ENCODE results near the gene C1orf167.

Gene C1orf167

DNA sequence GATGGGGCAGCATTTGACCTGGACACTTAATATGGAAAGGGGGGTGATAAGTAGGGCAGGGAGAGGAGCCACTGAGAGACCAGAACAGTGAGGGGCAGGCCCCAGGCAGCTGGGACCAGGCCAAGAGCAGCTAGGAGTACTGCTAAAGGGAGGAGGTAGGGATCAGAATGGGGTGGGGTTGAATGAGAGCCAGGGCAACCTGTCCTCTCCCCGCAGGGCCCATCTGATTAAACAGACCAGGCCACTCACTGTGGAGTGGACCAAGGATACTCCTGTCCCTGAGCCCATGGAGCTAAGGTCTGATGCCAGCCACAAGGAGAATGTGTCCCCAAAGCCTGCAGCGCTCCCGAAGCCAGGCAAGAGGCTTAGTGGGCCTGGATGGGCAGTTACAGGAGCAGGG is 2.1 kb downstream of the C1orf167 start:
- DNase-seq (ENCODE audit: extremely low read depth in 1 of 2, low read depth in 1 of 2), result no peak

DNA sequence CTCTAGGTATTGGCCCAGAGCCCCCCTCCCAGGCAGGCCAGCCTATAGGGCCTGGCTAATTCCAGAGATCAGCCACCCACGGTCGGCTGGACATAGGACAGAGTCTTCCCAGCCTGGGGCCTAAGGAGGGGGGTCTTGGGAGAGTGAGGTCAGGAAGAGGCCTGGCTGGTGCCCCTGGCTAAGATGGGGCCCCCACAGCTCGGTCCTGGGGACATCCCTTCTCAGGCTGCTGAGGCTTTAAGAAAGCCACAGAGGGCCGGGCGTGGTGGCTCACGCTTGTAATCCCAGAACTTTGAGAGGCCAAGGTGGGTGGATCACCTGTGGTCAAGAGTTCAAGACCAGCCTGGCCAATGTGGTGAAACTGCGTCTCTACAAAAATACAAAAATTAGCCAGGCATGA is 2.5 kb downstream of the C1orf167 start:
- DNase-seq (ENCODE audit: extremely low read depth in 1 of 2, low read depth in 1 of 2), result no peak

DNA sequence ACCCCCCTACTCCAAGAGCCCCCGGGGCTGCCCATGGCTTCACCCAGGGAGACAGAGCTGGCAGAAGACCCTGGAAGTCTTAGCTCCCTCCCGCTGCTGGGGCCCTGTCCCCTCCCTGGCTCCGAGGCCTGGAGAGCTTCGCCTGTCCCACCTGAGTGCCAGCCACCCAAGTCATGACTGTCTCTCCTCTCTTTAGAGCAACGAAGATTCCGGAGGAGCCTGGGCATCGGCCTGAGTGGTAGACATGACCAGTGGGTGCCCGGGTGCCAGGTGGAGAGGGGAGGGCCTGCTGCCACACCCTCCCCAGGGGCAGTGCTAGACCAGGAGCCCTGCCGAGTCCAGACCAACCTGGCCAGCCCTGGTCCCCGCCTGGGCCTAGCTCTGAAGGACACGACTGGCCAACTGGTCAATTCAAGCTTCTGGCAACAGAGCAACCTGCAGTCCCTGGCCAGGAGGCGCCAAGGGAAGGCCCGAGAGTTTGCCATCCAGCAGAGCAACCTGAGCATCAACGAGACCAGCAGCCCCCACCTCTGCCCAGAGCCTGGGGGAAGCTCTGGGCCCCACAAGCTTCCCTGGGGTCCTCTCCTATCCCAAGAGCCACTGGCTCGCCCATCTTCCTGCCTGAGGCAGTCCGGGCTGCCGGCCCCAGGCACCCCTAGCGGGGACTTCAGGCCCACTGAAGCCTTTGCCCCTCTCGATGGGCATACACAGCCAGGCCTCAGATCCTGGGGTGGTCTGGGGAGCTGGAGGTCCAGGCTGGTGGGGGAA is 3.9 kb downstream of the C1orf167 start:
- DNase-seq (ENCODE audit: extremely low read depth in 1 of 2, low read depth in 1 of 2), result no peak

DNA sequence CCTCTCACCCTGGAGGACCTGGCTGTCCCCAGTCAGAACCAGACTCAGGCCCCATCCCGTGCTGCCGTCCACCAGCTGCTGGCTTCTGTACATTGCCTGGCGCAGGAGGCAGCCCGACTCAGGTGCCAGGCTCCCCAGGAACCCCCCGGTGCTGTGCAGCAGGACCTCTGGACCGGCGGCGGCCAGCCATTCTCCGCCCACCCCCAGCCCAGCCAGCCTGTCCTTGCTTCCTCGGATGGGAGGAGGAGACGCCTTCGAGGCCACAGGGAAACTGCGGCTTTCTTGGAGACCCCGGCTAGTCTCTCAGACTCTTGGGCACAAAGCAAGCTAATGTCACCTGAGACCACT is 4.4 kb downstream of the C1orf167 start:
- no peak for DNase-seq (ENCODE audit: extremely low read depth in 1 of 2, low read depth in 1 of 2)

DNA sequence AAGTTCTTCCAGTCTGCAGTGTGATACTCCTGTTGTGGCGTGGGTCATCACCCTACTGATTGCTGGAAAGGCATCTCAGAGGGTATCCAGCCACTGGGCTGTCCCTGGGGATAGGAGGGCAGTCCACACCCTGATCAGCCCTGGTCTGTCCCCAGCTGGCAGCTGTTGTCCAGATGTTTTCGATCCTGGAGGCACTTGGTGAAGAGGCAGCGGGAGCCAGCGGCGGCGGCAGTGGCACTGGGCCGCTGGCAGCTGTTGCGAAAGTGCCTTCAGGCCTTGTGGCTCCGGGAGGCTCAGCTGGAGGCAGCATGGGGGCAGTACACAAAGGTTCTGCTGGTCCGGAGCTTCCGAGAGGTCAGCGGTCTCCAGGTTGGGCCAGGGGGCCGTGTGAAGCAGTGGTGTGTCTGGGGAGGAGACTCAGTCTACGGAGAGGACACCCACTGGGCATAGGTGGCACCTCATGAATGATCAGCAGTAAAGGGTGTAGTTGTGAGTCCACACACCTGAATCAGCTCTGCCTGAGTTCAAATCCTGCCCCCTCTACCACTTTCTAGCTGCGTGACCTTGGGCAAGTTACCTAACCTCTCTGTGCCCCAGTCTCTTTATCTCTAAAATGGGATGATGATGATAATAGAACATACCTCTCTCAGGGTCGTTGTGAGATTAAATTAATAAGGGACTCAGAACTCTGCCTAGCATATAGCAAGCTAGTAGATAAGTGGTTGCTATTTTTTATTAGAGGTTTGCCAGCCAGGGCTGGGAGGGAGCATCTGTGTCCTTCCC is 6.1 kb downstream of the C1orf167 start:
- DNase-seq (ENCODE audit: extremely low read depth in 1 of 2, low read depth in 1 of 2), result no peak

DNA sequence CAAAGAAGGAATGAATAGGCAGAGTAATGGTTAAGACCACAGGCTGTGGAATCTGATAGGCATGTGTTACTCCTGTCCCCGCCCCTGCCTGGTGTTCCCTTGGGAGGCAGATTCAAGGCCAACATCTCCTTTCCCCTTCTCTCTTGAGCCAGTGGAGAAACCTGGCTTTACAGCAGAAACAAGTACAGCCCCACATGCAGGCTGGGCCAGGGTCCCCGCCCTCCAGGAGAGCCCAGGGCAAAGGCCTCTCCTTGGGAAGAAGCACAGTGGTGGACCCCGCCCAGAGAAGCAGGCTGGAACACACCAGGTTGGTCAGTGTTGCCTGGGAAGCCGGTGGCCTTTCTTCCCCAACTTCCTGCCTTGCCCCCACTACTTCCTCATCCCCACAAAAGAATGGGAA is 6.8 kb downstream of the C1orf167 start:
- no peak for DNase-seq (ENCODE audit: extremely low read depth in 1 of 2, low read depth in 1 of 2)

- no peak for DNase-seq (ENCODE audit: extremely low read depth in 1 of 2, low read depth in 1 of 2)
These were observed 7.3 kb downstream of the C1orf167 start for GRCh38 chr1:11769274-11769673.

GRCh38 chr1:11770011-11770410 is 8.0 kb downstream of the C1orf167 start:
- DNase-seq (ENCODE audit: extremely low read depth in 1 of 2, low read depth in 1 of 2), result no peak

GRCh38 chr1:11771481-11772043 is 9.6 kb downstream of the C1orf167 start:
- DNase-seq (ENCODE audit: extremely low read depth in 1 of 2, low read depth in 1 of 2), result no peak

GRCh38 chr1:11772458-11772857 is 10.5 kb downstream of the C1orf167 start:
- DNase-seq (ENCODE audit: extremely low read depth in 1 of 2, low read depth in 1 of 2), result no peak

DNA sequence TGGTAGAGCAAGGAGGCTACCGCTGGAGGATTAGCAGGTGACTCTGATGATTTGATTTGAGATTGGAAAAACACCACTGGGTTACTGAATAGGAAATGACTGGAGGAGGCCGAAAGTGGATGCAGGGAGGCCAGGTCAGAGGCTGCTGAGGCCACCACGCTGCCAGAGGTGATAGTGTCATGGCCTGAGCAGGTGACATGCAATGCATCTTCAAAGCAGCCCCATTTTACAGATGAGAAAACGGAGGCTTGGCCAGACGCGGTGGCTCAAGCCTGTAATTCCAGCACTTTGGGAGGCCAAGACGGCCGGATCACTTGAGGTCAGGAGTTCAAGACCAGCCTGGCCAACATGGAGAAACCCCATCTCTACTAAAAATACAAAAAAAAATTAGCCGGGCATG is 12.8 kb downstream of the C1orf167 start:
- no peak for DNase-seq (ENCODE audit: extremely low read depth in 1 of 2, low read depth in 1 of 2)

DNA sequence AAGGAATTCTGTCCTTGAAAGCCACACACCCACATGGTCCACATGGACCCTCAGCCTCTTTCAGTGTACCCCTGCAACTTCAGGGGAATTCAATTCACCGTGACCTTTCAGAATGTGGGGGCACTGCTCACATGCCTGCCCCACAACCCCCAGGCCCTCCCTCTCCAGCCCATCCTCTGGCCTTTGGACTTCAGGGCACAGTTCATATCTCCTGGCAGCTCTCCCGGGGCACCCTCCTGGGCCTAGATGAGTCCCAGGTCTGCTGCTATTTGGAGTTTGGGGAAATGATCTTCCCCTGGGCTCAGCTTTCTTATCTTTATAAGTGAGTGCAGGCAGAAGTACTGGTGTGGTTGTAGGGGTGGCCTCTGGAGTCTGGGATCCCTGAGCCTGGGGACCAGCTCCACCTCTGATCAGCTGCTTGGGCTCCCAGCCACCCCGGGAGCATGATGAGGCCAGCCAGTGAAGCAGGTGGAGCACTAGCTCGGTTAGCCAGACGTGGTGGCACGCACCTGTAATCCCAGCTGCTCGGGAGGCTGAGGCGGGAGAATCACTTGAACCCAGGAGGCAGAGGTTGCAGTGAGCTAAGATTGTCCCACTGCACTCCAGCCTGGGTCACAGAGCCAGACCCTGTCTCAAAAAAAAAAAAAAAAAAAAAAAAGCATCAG is 15.8 kb downstream of the C1orf167 start:
- no peak for DNase-seq (ENCODE audit: extremely low read depth in 1 of 2, low read depth in 1 of 2)

- no peak for DNase-seq (ENCODE audit: extremely low read depth in 1 of 2, low read depth in 1 of 2)
These were observed 16.3 kb downstream of the C1orf167 start for GRCh38 chr1:11778336-11778735.

DNA sequence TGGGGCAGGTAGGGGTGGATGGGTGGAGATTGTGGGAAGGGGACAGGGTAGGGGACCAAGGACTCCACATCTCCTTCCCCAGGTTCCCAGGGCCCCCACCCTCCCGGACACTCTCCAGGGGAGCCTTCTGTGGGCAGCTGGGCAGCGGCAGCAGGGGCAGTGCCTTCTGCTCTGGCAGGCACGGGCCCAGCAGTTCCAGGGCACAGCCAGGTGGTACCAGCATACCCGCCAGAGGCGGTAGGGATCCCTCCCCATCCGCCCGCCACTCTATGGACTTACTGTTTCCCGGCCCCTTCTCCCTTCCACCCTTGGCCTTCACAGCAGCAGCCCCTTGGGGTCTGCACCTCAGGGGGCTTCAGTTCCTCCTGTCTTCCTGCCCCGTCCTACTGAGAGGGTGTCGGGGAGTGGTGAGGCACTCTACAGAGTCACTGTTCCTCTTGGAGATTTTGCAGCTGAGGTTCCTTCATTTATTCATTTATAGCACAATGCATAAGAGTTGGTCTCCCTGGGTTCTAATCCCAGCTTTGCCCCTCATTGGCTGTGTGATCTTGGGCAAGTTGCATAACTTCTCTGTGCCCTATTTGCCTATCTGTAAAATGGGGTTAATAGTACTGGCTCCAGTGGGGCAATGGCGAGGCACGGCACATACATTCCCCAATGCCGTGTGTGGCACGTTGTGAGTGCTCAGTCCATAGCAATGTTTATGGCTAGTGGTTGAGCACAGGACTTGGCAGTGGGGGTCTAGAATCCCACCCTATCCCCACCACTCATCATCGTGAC is 17.0 kb downstream of the C1orf167 start:
- no peak for DNase-seq (ENCODE audit: extremely low read depth in 1 of 2, low read depth in 1 of 2)

GRCh38 chr1:11779715-11780379 is 17.9 kb downstream of the C1orf167 start:
- DNase-seq (ENCODE audit: extremely low read depth in 1 of 2, low read depth in 1 of 2), result no peak

- DNase-seq (ENCODE audit: extremely low read depth in 1 of 2, low read depth in 1 of 2), result no peak
These were observed 18.6 kb downstream of the C1orf167 start for GRCh38 chr1:11780380-11781147.

DNA sequence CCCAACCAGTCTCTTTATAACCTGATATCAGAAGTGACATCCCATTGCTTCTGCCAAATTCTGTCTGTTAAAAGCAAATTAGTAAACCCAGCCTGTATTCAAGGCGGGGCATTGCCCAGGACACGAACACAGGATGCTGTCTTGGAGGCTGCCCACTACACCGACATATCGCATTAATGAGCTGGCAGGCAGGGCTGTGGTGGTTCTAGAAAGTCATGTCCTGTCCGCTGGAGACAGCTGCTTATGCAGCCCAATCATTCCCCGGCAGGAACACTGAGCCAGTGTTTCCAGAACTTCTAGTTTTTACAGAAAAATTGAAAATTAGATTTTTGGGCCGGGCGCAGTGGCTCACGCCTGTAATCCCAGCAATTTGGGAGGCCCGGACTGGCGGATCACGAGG is 19.3 kb downstream of the C1orf167 start:
- DNase-seq (ENCODE audit: extremely low read depth in 1 of 2, low read depth in 1 of 2), result no peak

- DNase-seq (ENCODE audit: extremely low read depth in 1 of 2, low read depth in 1 of 2), result no peak
These were observed 20.2 kb downstream of the C1orf167 start for GRCh38 chr1:11782127-11782708.

GRCh38 chr1:11783556-11783955 is 21.6 kb downstream of the C1orf167 start:
- DNase-seq (ENCODE audit: extremely low read depth in 1 of 2, low read depth in 1 of 2), result no peak

All from activated CD8-positive, alpha-beta memory T cell treated with anti-CD3 and anti-CD28 coated beads for 1 hour (primary cell).